ENCODE results near the gene TGFB1I1. TPM values are rescaled to one million over a fixed set of nuclear protein-coding genes. Genes with fewer than 3 reads are reported as not detected.

The TGFB1I1 gene
- total RNA-seq, 1 experiment from 2014 or later: 8.7 TPM

GRCh38 chr16:31525113-31525512 is 53.2 kb downstream of the TGFB1I1 start:
- TF ChIP-seq MAX (IDR thresholded peaks at IDR 0.05) (no peak), CTCF (IDR thresholded peaks at IDR 0.05 in 2 of 3, conservative IDR thresholded peaks at IDR 0.05 in 1 of 3; ENCODE audit: borderline replicate concordance in 1 of 3, insufficient read depth in 1 of 3, low read depth in 2 of 3, low read length in 2 of 3) (no peak), EGR1 (IDR thresholded peaks at IDR 0.05; ENCODE audit: low read depth) (no peak), TCF7L2 (IDR thresholded peaks at IDR 0.05; ENCODE audit: borderline replicate concordance, extremely low read depth, insufficient read depth, insufficient read length) (no peak), POLR2A (IDR thresholded peaks at IDR 0.05; ENCODE audit: borderline replicate concordance, extremely low read depth, insufficient read depth, insufficient read length) (no peak), EZH2 (IDR thresholded peaks at IDR 0.05) (no peak), ZNF274 (IDR thresholded peaks at IDR 0.05; ENCODE audit: low read depth, low read length) (no peak), YY1 (IDR thresholded peaks at IDR 0.05; ENCODE audit: extremely low read depth, insufficient replicate concordance, low read depth, low read length) (no peak), CBX3 (IDR thresholded peaks at IDR 0.05; ENCODE audit: low read depth) (no peak), SRF (IDR thresholded peaks at IDR 0.05; ENCODE audit: low read depth) (no peak), ELF1 (IDR thresholded peaks at IDR 0.05; ENCODE audit: borderline replicate concordance, low read depth) (no peak), SIN3A (IDR thresholded peaks at IDR 0.05; ENCODE audit: low read depth) (no peak), RAD21 (IDR thresholded peaks at IDR 0.05; ENCODE audit: low read depth) (no peak), JUND (IDR thresholded peaks at IDR 0.05) (no peak), CEBPB (IDR thresholded peaks at IDR 0.05; ENCODE audit: low read depth) (no peak), ZBTB33 (IDR thresholded peaks at IDR 0.05; ENCODE audit: extremely low read depth, insufficient replicate concordance, low read length) (no peak), ATF3 (IDR thresholded peaks at IDR 0.05) (no peak), REST (IDR thresholded peaks at IDR 0.05; ENCODE audit: low read depth) (no peak), EZH2phosphoT487 (IDR thresholded peaks at IDR 0.05; ENCODE audit: borderline replicate concordance) (no peak)
- ATAC-seq: no peak

More at GRCh38 chr16:31525113-31525512, 53.2 kb downstream of the TGFB1I1 start:
- Histone ChIP-seq H3K9me3 (ENCODE audit: control insufficient read depth in 1 of 2, insufficient read depth in 1 of 2, low read depth in 1 of 2, low read length in 2 of 2) (no peaks in the 10 kb centered on the region), H3K36me3 (ENCODE audit: control insufficient read depth in 1 of 2, insufficient read depth in 2 of 2, low read length in 2 of 2) (no peaks in the 10 kb centered on the region), H3K4me3 (replicated peaks in 1 of 2; ENCODE audit: low read depth in 1 of 2, low read length in 2 of 2) (no peak overlapping the region), H3K27me3 (ENCODE audit: insufficient read depth, low read length) (no peaks in the 10 kb centered on the region), H4K20me1 (ENCODE audit: insufficient read depth) (no peaks in the 10 kb centered on the region), H3K27ac (ENCODE audit: low read depth, low read length) (no peak overlapping the region), H3K79me2 (ENCODE audit: insufficient read depth, low read length) (no peaks in the 10 kb centered on the region), H2AFZ (ENCODE audit: low read depth, low read length, poor library complexity, severe bottlenecking) (no peak overlapping the region), H3K9me2 (ENCODE audit: insufficient read depth) (no peaks in the 10 kb centered on the region), H3K4me2 (ENCODE audit: low read length) (no peak overlapping the region), H3K4me1 (ENCODE audit: control insufficient read depth in 1 of 2, insufficient read depth in 2 of 2, low read length in 2 of 2) (no peaks in the 10 kb centered on the region), H3K9ac (ENCODE audit: low read length) (no peak overlapping the region)
- no peak for DNase-seq (ENCODE audit: low read depth, low spot score)
- intact Hi-C loops (cut with micrococcal nuclease): no loop called here
- ChIA-PET POLR2A (no interaction called here), CTCF (no interaction called here), RAD21 (ENCODE audit: low non-redundant PET in 1 of 2, low total read pairs in 2 of 2, uncharacterized antibody in 2 of 2, unreplicated experiment in 2 of 2) (no interaction called here)
- no TSS peak for BruUV-seq (replicated peaks)

Data from HCT116 (cell line).